Esophagus squamous epithelium (tissue), 4 donors: ENCODE data around the gene EHD2. TPM values are rescaled to one million over a fixed set of nuclear protein-coding genes. Genes with fewer than 3 reads are reported as not detected.

ENCODE experiments used
- small RNA-seq, 4 donors: library from RNA; depleted of rRNA; stranded (forward); fragments of <200 nt; gene quantifications; one replicate each; pipeline ENCODE3, GENCODE V24; 2016
- total RNA-seq, 4 donors: library from RNA; depleted of rRNA; stranded (reverse); fragments of >200 nt; gene quantifications; one replicate each; pipeline ENCODE4 v1.1.0, GENCODE V29; 2016

The EHD2 gene
- total RNA-seq, 4 donors from 2014 or later, result 34.8 to 50.7 (median 39.2) TPM

Small RNA genes lying within 50 kb of the gene (small RNA-seq; reads per million reads assigned to genes)
- 0 reads per million in 4 donors for gene SNORD23

Other genes starting within 250 kb of the EHD2 start
- gene SLC8A2, start 241.5 kb upstream of the EHD2 start, total RNA-seq, result 1 to 10 TPM in 2 of 4 donors, under 1 TPM in 1, not detected in 1; 0.08 to 5.0 (median 3.6) TPM
- gene KPTN, start 229.2 kb upstream of the EHD2 start, total RNA-seq, result 1 to 10 TPM; 5.6 to 9.4 (median 8.4) TPM
- 100 to 1,000 TPM; 106 to 178 (median 125) TPM for gene NAPA, start 198.4 kb upstream of the EHD2 start, total RNA-seq
- gene ZNF541, start 140.3 kb upstream of the EHD2 start, total RNA-seq, result under 1 TPM in 1 of 4 donors, not detected in 3; 0.04 TPM
- 10 to 100 TPM in 1 of 4 donors, 1 to 10 TPM in 3; 1.1 to 17.5 (median 7.0) TPM for gene BICRA, start 104.3 kb upstream of the EHD2 start, total RNA-seq
- gene NOP53, start 32.1 kb downstream of the EHD2 start, total RNA-seq, result 100 to 1,000 TPM; 118 to 522 (median 268) TPM
- 100 to 1,000 TPM; 185 to 477 (median 324) TPM for gene SELENOW, start 65.3 kb downstream of the EHD2 start, total RNA-seq
- gene TPRX1, start 91.1 kb downstream of the EHD2 start, total RNA-seq, result not detected
- not detected for gene CRX, start 108.5 kb downstream of the EHD2 start, total RNA-seq
- gene TPRX2, start 145.8 kb downstream of the EHD2 start, total RNA-seq, result not detected
- not detected for gene SULT2A1, start 172.9 kb downstream of the EHD2 start, total RNA-seq